GM21786 (cell line): ENCODE data around the gene COL27A1.

ENCODE experiments used
- ATAC-seq: cut with Tn5 transposase; IDR thresholded peaks from one replicate; pipeline ENCODE4 v1.9.1; 2021; ENCODE audit not compliant: unreplicated experiment

The COL27A1 gene

DNA sequence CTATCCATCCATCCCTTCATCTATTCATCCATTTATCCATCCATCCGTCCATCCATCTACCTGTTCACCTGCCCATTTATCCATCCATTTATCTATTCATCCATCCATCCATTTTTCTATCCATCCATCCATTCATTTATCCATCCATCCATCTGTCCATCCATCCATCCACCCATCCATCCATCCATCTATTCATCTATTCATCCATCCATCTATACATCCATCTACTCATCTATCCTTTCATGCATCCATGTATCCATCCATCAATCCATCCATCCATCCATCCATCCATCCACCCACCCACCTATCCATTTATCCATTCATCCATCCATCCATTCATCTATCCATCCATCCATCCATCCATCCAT is 10.8 kb downstream of the COL27A1 start:
- ATAC-seq: no peak

DNA sequence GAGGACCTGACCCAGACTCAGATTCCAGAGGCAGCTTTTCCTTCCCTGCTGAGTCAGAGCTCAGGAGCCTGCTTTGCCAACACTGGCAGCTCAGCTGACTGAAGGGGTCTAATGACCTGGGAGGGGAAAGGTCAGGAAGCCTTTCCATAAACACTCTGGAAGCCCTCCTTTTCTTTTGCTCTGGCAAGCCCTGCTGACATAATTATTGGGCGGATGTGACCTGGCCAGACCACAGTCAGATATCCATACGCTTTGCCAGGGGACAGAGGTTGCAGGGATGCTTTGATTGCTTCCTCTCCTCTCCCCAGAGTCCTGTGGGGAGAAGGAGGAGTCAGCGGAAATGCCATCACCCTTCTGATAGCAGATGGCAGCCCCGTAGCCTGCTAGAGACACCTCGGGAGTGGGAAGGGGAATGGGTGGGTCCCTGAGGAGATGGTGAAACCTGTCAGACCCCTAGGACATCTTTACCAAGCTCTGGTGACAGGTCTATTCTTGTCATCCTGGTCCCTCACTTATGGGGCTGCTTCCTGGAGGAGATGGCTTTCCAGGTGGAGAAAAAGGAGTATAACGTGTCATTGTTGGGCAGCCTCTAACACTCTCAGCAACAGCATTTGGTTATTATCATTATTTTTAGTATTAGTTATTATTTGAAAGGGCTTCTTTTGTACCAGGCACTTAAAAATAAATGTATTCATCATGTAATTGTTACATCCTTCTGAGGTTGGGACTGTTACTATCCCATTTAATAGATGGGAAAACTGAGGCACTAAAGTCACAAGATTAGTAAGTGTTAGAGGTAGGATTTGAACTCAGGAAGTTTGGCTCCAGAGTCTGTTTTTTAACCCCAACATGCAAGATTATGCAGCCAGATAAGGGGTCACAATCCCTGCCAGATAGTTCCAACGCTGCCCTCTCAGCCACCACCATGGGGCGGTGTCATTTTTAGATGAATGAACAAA is 11.6 kb downstream of the COL27A1 start:
- ATAC-seq: no peak

DNA sequence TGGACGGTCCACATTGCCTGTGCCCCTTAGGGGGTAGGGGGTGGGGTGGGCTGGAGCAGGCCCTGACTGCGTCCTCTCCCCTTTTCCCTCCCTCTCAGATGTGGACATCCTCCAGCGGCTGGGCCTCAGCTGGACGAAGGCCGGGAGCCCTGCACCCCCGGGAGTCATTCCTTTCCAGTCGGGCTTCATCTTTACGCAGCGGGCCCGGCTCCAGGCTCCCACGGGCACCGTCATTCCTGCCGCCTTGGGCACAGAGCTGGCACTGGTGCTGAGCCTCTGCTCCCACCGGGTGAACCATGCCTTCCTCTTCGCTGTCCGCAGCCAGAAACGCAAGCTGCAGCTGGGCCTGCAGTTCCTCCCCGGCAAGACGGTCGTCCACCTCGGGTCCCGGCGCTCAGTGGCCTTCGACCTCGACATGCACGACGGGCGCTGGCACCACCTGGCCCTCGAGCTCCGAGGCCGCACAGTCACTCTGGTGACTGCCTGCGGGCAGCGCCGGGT is 12.3 kb downstream of the COL27A1 start:
- no peak for ATAC-seq

- no peak for ATAC-seq
Observed at GRCh38 chr9:114168281-114169028, 13.1 kb downstream of the COL27A1 start.

- no peak for ATAC-seq
Observed at GRCh38 chr9:114169029-114169951, 14.0 kb downstream of the COL27A1 start.

- no peak for ATAC-seq
Observed at GRCh38 chr9:114169952-114170770, 14.8 kb downstream of the COL27A1 start.

DNA sequence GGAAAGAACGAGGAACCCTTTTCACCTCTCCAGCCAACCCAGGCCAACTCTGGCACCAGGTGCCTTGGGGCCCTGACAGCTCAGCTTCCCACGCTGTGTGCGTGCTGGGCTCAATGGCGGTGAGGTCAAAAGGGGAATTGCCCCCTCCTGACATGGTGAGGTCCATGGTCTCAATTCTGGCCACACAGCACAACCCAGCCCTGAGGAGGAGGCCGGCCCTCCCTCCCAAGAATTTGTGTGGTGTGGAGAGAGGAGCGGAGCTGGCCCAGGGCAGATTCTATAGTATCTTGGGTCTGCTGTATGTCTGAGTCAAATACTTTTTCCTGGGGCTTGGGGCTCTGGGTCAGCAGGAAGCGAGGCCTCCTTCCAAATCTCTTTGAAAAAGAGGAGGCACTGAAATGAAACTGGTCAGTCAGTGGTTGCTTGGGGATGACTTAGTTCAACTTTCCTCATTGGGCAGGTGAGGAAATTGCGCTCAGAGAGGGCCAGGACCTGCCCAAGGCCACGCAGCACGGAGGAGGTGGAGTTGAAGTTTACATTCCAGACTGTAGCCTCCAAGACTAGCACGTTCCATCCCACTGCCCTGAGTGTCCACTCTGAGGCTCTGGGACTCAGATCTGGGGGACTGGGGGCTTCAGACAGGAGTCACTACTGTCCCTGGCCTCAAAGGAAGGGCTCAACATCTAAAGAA is 15.6 kb downstream of the COL27A1 start:
- ATAC-seq: no peak

- no peak for ATAC-seq
Observed at GRCh38 chr9:114171500-114171899, 16.2 kb downstream of the COL27A1 start.

GRCh38 chr9:114172981-114173833 is 17.9 kb downstream of the COL27A1 start:
- ATAC-seq: no peak

DNA sequence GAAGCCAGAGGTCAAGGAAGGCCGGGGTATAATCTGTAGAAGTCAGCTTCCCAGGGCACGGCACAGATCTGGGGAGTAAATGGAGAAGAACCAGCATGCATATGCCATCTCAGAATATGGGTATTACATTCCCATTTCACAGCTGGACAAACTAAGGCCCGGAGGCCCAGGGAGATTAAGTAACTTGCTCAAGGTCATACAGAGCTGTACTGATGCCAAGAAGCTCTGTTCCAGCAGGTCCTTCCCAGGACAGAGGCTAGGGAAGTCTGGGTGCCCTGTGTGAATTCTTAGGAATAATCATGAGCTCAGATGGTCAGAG is 19.2 kb downstream of the COL27A1 start:
- ATAC-seq: no peak

DNA sequence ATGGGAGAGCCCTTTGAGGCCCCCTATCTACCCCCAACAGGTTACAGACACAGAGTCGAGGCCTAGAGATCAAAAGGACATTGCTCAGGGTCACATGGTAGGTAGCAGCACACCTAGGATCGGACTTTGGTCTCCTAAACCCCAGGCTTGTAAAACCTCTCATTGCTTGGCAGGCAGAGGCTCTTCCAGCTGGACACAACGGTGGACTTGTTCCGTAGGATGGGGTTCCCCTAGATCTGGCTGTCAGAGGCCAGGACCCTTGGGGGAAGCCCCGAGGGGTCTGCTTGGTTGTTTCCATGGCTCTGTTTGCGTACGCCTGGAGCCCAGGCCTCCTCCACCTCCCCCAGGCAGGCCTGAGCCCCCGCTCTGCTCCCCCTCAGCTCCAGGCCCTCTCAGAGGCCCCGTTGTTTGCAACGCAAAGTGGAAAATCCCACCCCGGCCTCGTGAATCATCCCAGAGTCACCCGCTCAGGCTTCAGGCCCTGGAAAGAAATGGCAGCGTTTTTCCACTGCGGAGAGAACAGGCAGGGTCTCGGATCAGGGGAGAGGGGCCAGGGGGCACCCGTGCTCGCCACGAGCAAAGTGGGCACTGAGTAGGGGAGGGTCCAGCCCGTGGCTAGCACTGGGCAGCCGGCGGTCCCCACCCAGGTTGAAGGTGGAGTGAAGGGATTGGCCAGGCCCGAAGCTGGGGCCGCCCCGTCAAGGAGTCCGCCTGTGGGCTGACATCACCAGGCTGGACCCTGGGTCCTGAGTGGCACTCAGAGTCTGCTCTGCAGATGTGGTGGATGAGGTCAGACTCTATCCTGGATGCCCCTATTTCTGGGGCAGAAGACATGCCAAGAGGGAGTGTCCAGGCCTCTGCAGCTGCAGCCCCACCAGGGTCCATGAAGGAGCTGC is 19.8 kb downstream of the COL27A1 start:
- ATAC-seq: no peak

GRCh38 chr9:114176624-114177291 is 21.4 kb downstream of the COL27A1 start:
- ATAC-seq: no peak

GRCh38 chr9:114177423-114178064 is 22.2 kb downstream of the COL27A1 start:
- ATAC-seq: no peak

GRCh38 chr9:114178076-114178475 is 22.7 kb downstream of the COL27A1 start:
- ATAC-seq: no peak

DNA sequence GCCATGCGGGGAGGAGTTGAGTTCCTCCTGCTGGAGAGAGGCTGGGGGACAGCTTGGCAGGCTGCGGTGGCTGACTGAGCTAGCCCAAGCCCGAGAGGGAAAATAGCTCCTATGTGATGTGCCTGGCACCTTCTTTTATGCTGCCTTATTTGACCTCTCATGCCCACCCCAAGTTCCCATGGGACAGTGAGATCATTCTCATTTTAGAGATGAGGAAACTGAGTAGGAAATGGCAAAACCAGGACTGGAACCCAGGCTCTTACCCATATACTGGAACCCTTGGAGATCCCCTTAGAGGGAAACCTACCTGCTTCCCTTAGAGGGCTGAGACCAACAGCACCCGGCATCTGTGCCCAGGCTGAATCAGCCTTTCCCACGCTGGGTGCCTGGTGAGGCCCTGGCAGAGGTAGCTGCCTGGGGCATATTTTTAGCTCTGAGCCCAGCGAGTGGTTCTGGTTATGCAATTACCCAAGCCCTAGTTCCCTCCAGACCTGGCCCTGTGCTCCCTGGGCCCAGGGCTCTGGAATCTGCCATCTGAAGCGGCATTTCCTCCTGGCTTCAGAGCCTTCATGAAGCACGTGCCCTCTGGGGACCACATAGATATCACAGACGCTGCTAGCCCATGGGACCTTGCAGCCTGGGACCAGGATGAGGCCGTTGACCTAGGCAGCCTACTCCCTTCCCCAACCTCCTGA is 23.6 kb downstream of the COL27A1 start:
- no peak for ATAC-seq

DNA sequence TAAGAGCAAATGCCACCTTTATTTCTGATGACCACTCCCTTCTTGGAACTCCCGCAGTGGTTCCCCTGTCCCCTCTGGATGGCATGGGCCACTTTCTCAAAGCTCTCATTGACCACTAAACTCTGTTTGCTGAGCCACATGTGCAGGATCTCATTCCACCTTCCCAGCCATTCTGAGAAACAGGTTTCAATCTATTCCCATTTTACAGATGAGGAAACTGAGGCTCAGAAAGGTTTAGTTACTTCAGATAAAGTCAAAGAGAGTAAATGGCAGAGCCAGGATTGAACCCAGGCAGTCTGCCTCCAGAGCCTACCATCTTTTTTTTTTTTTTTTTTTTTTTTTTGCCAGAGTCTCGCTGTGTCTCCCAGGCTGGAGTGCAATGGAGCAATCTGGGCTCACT is 24.2 kb downstream of the COL27A1 start:
- ATAC-seq: no peak
